HUES6 (cell line): ENCODE results near the gene PVALEF.

Experiments
- H3K27ac ChIP-seq: 2 replicates; pipeline ENCODE4 v1.7.0; 2013; ENCODE audit warnings: low read depth, mild to moderate bottlenecking, low read length, inconsistent platforms
- H3K27me3 ChIP-seq: 2 replicates; pipeline ENCODE4 v1.6.1; 2013; ENCODE audit warnings: low read length; ENCODE audit not compliant: control insufficient read depth, insufficient read depth
- H3K36me3 ChIP-seq: 2 replicates; pipeline ENCODE4 v1.6.1; 2013; ENCODE audit warnings: low read length; ENCODE audit not compliant: control insufficient read depth, insufficient read depth
- H3K4me1 ChIP-seq: 2 replicates; pipeline ENCODE4 v1.6.1; 2013; ENCODE audit warnings: low read length; ENCODE audit not compliant: control insufficient read depth, insufficient read depth
- H3K4me3 ChIP-seq: 2 replicates; pipeline ENCODE4 v1.5.1; 2013; ENCODE audit warnings: low read depth, low read length
- H3K9ac ChIP-seq: one replicate; pipeline ENCODE4 v1.6.1; 2013; ENCODE audit warnings: mild to moderate bottlenecking, low read length
- H3K9me3 ChIP-seq: 2 replicates; pipeline ENCODE4 v1.6.1; 2013; ENCODE audit warnings: low read depth, low read length; ENCODE audit not compliant: control insufficient read depth, insufficient read depth

PVALEF gene

DNA sequence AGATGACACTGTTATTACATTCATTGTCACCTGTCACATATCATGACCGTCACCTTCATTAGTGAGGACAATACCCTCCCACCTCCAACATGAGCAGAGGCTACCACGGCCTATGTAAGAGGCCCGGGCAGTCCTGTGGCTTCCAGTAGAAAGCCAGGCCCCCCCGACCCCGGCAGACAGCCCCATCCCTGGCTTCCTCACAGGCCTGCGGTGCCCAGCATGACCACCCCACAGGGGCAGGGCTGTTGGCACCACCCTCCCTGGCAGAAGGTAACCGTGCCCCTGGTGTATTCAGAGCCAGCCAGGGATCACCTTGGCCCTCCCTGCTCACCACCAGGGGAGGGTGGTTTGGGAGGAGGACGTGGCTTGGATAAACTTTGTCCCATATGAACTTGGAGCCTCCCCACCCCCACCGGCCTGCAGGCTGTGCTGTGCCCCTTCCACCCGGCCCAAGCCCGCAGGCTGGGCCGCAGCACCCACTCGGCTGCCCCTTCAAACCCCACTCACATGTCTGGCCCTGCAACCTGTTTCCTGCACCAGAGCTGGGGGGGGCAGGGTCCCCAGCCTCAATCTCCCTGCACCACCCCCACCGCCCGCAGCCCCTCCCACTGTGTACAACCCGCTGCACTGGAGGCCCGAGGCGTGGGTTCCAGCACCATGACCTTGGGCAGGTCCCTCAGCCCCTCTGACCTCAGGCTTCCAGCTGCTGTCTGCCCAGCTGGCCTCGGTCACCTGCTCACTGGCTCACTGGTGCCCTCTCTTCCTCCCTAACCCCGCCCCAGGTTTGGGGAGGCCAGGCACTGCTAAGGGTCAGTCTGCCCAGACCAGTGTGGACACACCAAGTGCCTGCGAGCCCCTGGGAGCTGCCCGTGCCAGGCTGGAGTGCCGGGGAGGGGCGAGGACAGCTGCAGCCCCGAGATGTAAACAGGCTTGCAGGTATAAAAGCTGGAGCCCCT lies 13.1 kb downstream of the PVALEF start:
- Histone ChIP-seq H3K27ac (no peak overlapping the region), H3K4me3 (no peak overlapping the region), H3K27me3 (no peaks in the 10 kb centered on the region), H3K36me3 (no peaks in the 10 kb centered on the region), H3K4me1 (no peaks in the 10 kb centered on the region), H3K9ac (no peak overlapping the region), H3K9me3 (peaks cover 3% of the 10 kb centered on the region; the same call in 1 of the 2 replicates)

- no peak overlapping the region for H3K4me3 ChIP-seq
- H3K27me3 ChIP-seq, result no peaks in the 10 kb centered on the region
- H3K9me3 ChIP-seq, result peaks cover 3% of the 10 kb centered on the region; the same call in 1 of the 2 replicates
- H3K4me1 ChIP-seq, result no peaks in the 10 kb centered on the region
- H3K9ac ChIP-seq, result no peak overlapping the region
- no peak overlapping the region for H3K27ac ChIP-seq
- no peaks in the 10 kb centered on the region for H3K36me3 ChIP-seq
These were observed 13.9 kb downstream of the PVALEF start for GRCh38 chr17:81179220-81179619.

DNA sequence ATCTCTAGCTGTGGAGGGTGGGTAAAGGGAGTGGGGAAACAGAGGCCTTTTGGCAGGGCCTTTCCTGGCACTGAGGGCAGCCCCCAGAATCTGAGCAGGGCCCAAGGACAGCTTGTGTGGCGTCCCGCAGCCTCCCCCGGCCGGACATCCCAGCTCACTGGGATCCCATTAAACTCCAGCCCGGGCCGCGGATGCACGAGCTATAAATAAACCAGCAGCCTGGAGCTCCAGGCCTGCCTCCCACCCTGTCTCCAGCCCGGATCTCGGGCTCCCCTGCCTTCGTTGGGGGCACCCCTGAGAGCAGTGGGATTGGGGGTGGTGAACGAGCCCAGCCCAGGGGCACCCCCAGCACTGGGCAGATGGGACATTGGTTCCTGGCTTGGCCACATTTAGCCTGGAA lies 14.6 kb downstream of the PVALEF start:
- Histone ChIP-seq H3K27me3 (no peaks in the 10 kb centered on the region), H3K9ac (no peak overlapping the region), H3K9me3 (peaks cover 3% of the 10 kb centered on the region; the same call in 1 of the 2 replicates), H3K36me3 (no peaks in the 10 kb centered on the region), H3K4me3 (no peak overlapping the region), H3K4me1 (no peaks in the 10 kb centered on the region), H3K27ac (no peak overlapping the region)

DNA sequence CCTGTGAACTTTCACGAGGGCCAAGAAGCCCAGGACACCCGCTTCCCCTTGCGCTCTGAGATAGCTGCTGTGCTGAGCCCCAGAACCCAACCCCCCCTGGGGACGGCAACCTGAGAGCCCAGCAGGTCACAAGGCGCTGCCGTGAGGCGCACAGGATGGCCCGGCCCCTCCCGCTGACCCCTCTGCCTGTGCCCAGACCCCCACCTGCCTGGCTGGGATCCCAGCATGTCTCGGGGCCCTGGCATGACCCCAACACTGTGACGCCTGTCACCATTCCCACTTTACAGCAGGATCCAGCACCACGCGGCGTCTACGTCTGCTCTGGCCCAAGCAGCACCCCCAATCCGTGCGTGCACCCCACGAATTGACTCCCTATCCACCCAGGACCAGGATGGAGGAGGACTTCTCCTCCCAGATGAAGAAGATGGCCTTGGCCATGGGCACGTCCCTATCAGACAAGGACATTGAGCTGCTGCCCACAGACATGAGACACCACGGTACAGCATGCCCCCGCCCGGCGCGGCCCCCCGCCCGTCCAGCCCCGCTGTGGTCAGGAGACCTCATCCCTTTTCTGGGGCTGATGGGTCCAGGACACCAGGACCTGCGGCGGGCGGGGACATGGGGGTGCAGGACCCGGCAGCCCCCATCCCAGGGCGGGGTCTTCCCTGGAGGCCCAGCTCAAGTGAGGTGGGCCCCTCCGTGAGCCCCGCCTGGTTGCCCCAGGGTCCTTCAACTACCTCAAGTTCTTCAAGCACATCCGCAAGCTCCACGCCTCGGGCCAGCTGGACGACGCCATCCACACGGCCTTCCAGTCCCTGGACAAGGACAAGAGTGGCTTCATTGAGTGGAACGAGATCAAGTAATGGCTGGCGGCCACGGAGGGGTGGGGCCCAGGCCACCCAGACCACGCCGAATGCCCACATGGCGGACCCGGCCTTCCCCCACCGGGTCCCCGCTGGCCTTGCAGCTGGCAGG lies 15.8 kb downstream of the PVALEF start:
- Histone ChIP-seq H3K27me3 (no peaks in the 10 kb centered on the region), H3K9me3 (no peaks in the 10 kb centered on the region), H3K27ac (no peak overlapping the region), H3K4me1 (no peaks in the 10 kb centered on the region), H3K36me3 (no peaks in the 10 kb centered on the region), H3K4me3 (no peak overlapping the region), H3K9ac (no peak overlapping the region)

GRCh38 chr17:81181811-81182185 lies 16.5 kb downstream of the PVALEF start:
- H3K4me3 ChIP-seq, result no peak overlapping the region

DNA sequence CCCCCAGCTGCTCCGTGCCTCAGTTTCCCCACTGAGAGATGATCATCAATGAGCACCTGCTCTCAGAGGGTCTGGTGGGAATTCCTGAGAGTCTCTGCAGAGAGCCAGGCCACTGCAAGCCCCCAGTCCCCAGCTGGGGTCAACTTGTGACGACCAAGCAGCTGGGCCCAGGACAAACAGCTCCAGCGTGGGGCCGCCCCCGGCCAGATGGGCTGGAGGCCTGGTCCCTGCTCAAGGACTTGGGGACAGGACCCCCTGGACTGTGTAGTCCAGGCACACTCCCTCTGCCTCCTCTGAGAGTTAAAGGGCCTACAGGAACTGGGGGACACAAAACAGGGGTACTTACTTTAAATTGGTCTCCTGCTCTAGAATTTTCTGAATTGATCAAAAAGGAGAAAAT lies 17.3 kb downstream of the PVALEF start:
- Histone ChIP-seq H3K4me1 (no peaks in the 10 kb centered on the region), H3K9me3 (no peaks in the 10 kb centered on the region), H3K9ac (no peak overlapping the region), H3K36me3 (no peaks in the 10 kb centered on the region), H3K27me3 (no peaks in the 10 kb centered on the region), H3K4me3 (no peak overlapping the region), H3K27ac (no peak overlapping the region)

More at GRCh38 chr17:81181811-81182185, 16.5 kb downstream of the PVALEF start:
- no peaks in the 10 kb centered on the region for H3K4me1 ChIP-seq
- no peaks in the 10 kb centered on the region for H3K9me3 ChIP-seq
- no peaks in the 10 kb centered on the region for H3K36me3 ChIP-seq
- H3K27me3 ChIP-seq, result no peaks in the 10 kb centered on the region
- H3K27ac ChIP-seq, result no peak overlapping the region
- no peak overlapping the region for H3K9ac ChIP-seq

DNA sequence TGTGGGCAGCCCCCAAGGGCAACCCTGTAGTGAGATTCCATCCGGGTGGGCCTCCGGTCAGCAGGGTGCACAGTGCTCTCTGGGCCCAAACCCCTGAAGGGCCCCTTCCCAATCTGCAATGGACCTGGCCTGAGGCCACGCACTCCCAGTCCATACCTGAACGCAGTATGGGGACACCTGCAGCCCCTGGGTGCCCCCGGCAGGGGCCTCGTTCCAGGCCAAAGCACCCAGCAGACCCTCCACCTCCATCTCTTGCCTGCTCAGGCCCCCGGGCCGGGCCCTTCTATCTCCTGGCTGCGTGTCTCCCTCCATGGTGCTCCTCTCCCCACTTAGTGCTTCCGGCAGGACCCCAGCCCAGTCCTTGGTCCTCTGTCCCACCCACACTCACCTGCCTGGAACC lies 18.0 kb downstream of the PVALEF start:
- no peaks in the 10 kb centered on the region for H3K9me3 ChIP-seq

DNA sequence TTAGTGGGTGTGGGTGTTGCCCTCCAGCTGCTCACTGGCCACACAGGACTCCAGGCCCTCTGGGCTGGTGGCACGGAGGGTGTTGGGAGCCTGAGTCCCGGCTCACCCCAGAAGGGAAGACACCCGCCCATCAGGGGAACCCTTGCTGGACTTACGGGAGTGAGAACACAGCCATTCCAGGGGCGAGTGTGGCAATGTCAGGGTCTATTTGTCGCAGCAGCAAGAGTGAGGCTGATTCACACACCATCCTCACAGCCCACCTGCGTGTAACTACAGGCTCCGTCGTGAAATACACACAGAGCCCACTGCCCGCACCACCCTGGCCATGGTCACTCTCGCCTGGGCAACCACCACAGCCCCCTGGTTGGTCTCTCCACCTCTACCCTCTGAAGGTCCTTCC lies 18.5 kb downstream of the PVALEF start:
- Histone ChIP-seq H3K9me3 (no peaks in the 10 kb centered on the region), H3K27me3 (no peaks in the 10 kb centered on the region), H3K9ac (no peak overlapping the region), H3K27ac (no peak overlapping the region), H3K4me3 (no peak overlapping the region), H3K36me3 (peaks cover 8% of the 10 kb centered on the region), H3K4me1 (no peaks in the 10 kb centered on the region)

More for the DNA sequence above, 18.0 kb downstream of the PVALEF start:
- H3K27me3 ChIP-seq, result no peaks in the 10 kb centered on the region
- H3K36me3 ChIP-seq, result peaks cover 4% of the 10 kb centered on the region; the same call in 1 of the 2 replicates
- no peak overlapping the region for H3K9ac ChIP-seq
- H3K4me3 ChIP-seq, result no peak overlapping the region
- H3K27ac ChIP-seq, result no peak overlapping the region
- no peaks in the 10 kb centered on the region for H3K4me1 ChIP-seq

- Histone ChIP-seq H3K27ac (no peak overlapping the region), H3K27me3 (no peaks in the 10 kb centered on the region), H3K9me3 (no peaks in the 10 kb centered on the region), H3K36me3 (peaks cover 16% of the 10 kb centered on the region), H3K4me1 (no peaks in the 10 kb centered on the region), H3K9ac (no peak overlapping the region), H3K4me3 (no peak overlapping the region)
These were observed 19.2 kb downstream of the PVALEF start for GRCh38 chr17:81184555-81184954.

DNA sequence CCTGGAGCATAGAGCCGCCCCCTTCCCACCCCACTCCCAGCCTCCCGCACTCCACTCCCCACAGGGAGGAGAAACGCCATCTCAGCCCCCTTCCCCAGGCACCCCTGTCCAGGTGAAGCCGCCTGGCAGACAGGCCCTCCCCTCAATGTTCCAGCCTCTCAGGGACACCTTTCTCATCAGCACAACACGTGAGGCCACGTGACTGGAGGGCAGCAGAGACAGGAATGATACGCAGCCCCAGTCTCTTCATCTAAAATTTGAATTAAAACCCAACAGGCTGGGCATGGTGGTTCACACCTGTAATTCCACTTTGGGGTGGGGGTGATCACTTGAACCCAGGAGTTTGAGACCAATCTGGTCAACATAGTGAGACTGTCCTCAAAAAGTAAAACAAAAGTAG lies 20.9 kb downstream of the PVALEF start:
- Histone ChIP-seq H3K27ac (no peak overlapping the region), H3K36me3 (peaks cover 31% of the 10 kb centered on the region), H3K9me3 (no peaks in the 10 kb centered on the region), H3K27me3 (no peaks in the 10 kb centered on the region), H3K4me1 (no peaks in the 10 kb centered on the region), H3K9ac (no peak overlapping the region), H3K4me3 (no peak overlapping the region)

DNA sequence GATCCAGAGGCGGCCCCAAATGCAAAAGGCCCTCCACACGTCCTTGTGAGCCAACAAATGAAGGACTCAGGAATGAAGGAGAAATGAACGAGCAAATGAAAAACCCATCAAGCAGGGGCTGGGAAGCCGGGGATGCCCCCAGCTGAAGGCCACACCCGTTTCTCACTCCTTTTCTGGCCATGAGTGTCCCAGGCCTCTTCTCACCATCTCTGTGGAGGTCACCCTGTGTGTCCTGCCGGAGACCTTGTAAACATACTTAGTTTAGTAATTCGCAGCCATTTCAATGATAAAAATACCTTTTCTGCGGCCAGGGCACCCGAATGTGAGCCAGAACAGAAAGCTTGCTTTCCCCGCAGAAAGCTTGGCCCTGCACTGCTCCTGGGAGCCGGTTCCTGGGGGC lies 21.8 kb downstream of the PVALEF start:
- Histone ChIP-seq H3K4me1 (no peaks in the 10 kb centered on the region), H3K9me3 (no peaks in the 10 kb centered on the region), H3K36me3 (peaks cover 38% of the 10 kb centered on the region), H3K27ac (no peak overlapping the region), H3K27me3 (no peaks in the 10 kb centered on the region), H3K4me3 (no peak overlapping the region), H3K9ac (no peak overlapping the region)
